Coronary artery (tissue), 2 donors: ENCODE results near the gene MAP1B.

ENCODE experiments used
- DNase-seq: peaks from one replicate; pipeline ENCODE4 v3.0.0-alpha.2; 2017; ENCODE audit warnings: low spot score
- H3K27ac ChIP-seq, 2 donors: fragments of 200-600 bp; sonication (generic); one replicate each; pipeline ENCODE4 v1.5.1; 2016 to 2019
- H3K4me3 ChIP-seq: fragments of 200-600 bp; sonication (generic); 2 replicates; pipeline ENCODE4 v1.5.1; 2016; ENCODE audit warnings: mild to moderate bottlenecking, moderate library complexity
- CTCF ChIP-seq: fragments of 200-600 bp; sonication (generic); IDR thresholded peaks from one replicate; pipeline ENCODE4 v1.5.1; 2019; ENCODE audit warnings: antibody characterized with exemption

MAP1B gene

GRCh38 chr5:72216756-72217155 is 109.5 kb downstream of the MAP1B start:
- Histone ChIP-seq H3K4me3 (no peak overlapping the region), H3K27ac (no peak overlapping the region)
- no peak for DNase-seq
- TF ChIP-seq CTCF = no peak

- DNase-seq = no peak
- no peak overlapping the region for H3K27ac ChIP-seq
- no peak overlapping the region for H3K4me3 ChIP-seq
- TF ChIP-seq CTCF = no peak
Measured at GRCh38 chr5:72221099-72221498, 113.8 kb downstream of the MAP1B start.

GRCh38 chr5:72221541-72221940 is 114.3 kb downstream of the MAP1B start:
- no peak overlapping the region for H3K27ac ChIP-seq
- TF ChIP-seq CTCF = no peak
- DNase-seq = no peak
- H3K4me3 ChIP-seq = no peak overlapping the region

GRCh38 chr5:72222521-72222920 is 115.2 kb downstream of the MAP1B start:
- no peak overlapping the region for H3K27ac ChIP-seq
- TF ChIP-seq CTCF = no peak
- H3K4me3 ChIP-seq = no peak overlapping the region
- DNase-seq = no peak

- no peak for DNase-seq
- no peak overlapping the region for H3K27ac ChIP-seq
- no peak overlapping the region for H3K4me3 ChIP-seq
- TF ChIP-seq CTCF = no peak
Measured at GRCh38 chr5:72223371-72223770, 116.1 kb downstream of the MAP1B start.

- DNase-seq = no peak
- H3K4me3 ChIP-seq = no peak overlapping the region
- no peak for TF ChIP-seq CTCF
- no peak overlapping the region for H3K27ac ChIP-seq
Measured at GRCh38 chr5:72224946-72225463, 117.7 kb downstream of the MAP1B start.

GRCh38 chr5:72225741-72226140 is 118.5 kb downstream of the MAP1B start:
- no peak for TF ChIP-seq CTCF
- Histone ChIP-seq H3K27ac (no peak overlapping the region), H3K4me3 (no peak overlapping the region)
- DNase-seq = no peak
